K562 (cell line): ENCODE results near the gene ARHGAP42. TPM values are rescaled to one million over a fixed set of nuclear protein-coding genes. Genes with fewer than 3 reads are reported as not detected.

ENCODE experiments used
- ATAC-seq: fragments of 200-7000 bp; cut with Tn5 transposase; 3 replicates; pipeline ENCODE4 v1.9.1; 2020; ENCODE audit warnings: moderate library complexity
- BruUV-seq: library from RNA; stranded (reverse); fragments of 400-500 nt; replicated peaks from 2 replicates; lab custom pipeline; 2021; lab: Mats Ljungman, UMichigan
- CTCF ChIA-PET: fragments of 300-600 bp; formaldehyde crosslinking; extraction: SDS; loops from one replicate; lab custom pipeline; 2021; ENCODE audit warnings: low intra/inter-chr PET ratio; lab: Yijun Ruan, JAX
- POLR2A ChIA-PET: fragments of 300-600, 350-650 bp; sonication (Branson Sonifier 250); formaldehyde crosslinking; extraction: SDS; loops from one replicate; lab custom pipeline; 2021; ENCODE audit warnings: antibody characterized with exemption, inconsistent platforms; lab: Yijun Ruan, JAX
- DNase-seq, 4 experiments: peaks; one replicate each; pipeline versions ENCODE4 v3.0.0 to v3.0.0-alpha.2; 2011 to 2018; ENCODE audit warnings: low spot score in 3 of 4, mixed read lengths in 3 of 4; ENCODE audit errors: extremely low read depth in 1 of 4
- FAIRE-seq: peaks from 2 replicates; lab custom pipeline; 2011; peaks lifted over from hg19 to GRCh38; lab: Jason Lieb, UNC
- H2AFZ ChIP-seq: 2 replicates; pipeline ENCODE4 v1.6.0; 2011; ENCODE audit warnings: low read depth, low read length, control low read depth, inconsistent platforms
- H3K27ac ChIP-seq: fragments of 200-600 bp; 3 replicates; pipeline ENCODE4 v1.8.0; 2011; ENCODE audit warnings: low read depth, mild to moderate bottlenecking, control low read depth, inconsistent platforms, low read length, moderate library complexity, mixed read lengths; ENCODE audit errors: extremely low read depth
- H3K27me3 ChIP-seq, 2 experiments: fragments of 300-600 bp in 1 of 2; 2 replicates in 1 of 2; 3 replicates in 1 of 2; pipeline versions ENCODE4 v1.6.0 to v1.8.0; 2011; ENCODE audit warnings: inconsistent platforms in 2 of 2, low read length in 2 of 2, mild to moderate bottlenecking in 1 of 2, mixed read lengths in 1 of 2, moderate library complexity in 1 of 2; ENCODE audit not compliant: control insufficient read depth in 2 of 2, insufficient read depth in 2 of 2
- H3K36me3 ChIP-seq: fragments of 300-600 bp; 3 replicates; pipeline ENCODE4 v1.8.0; 2011; ENCODE audit warnings: mild to moderate bottlenecking, low read length, inconsistent platforms; ENCODE audit not compliant: control insufficient read depth, insufficient read depth
- H3K4me1 ChIP-seq, 2 experiments: fragments of 200-600 bp in 1 of 2; replicated peaks in 1 of 2; 2 replicates in 1 of 2; 3 replicates in 1 of 2; pipeline versions ENCODE4 v1.5.1 to v1.8.0; 2011; ENCODE audit warnings: inconsistent platforms in 2 of 2, low read length in 2 of 2, mild to moderate bottlenecking in 1 of 2, mixed read lengths in 1 of 2, moderate library complexity in 1 of 2; ENCODE audit not compliant: control insufficient read depth in 2 of 2, insufficient read depth in 2 of 2
- H3K4me2 ChIP-seq: 2 replicates; pipeline ENCODE4 v1.6.1; 2011; ENCODE audit warnings: low read length, control low read depth, inconsistent platforms, mixed read lengths; ENCODE audit not compliant: insufficient read depth
- H3K4me3 ChIP-seq: fragments of 200-600 bp; sonication (generic), shearing (Covaris generic); 2 replicates; pipeline ENCODE4 v1.5.1; 2016; ENCODE audit warnings: control low read depth, inconsistent platforms
- H3K79me2 ChIP-seq: fragments of 200-600 bp; 3 replicates; pipeline ENCODE4 v1.8.0; 2011; ENCODE audit warnings: low read length, inconsistent platforms; ENCODE audit not compliant: control insufficient read depth, insufficient read depth
- H3K9ac ChIP-seq, 2 experiments: 2 replicates each; pipeline versions ENCODE4 v1.6.0 to v1.6.1; 2011; ENCODE audit warnings: low read depth in 2 of 2, low read length in 2 of 2, control low read depth in 1 of 2, inconsistent platforms in 1 of 2, mild to moderate bottlenecking in 1 of 2, mixed read lengths in 1 of 2; ENCODE audit not compliant: insufficient read depth in 1 of 2
- H3K9me1 ChIP-seq: one replicate; pipeline ENCODE4 v1.6.0; 2011; ENCODE audit warnings: inconsistent platforms, mild to moderate bottlenecking, low read length, moderate library complexity; ENCODE audit not compliant: control insufficient read depth, insufficient read depth
- H3K9me3 ChIP-seq: replicated peaks from 2 replicates; pipeline ENCODE4 v1.5.1; 2011; ENCODE audit warnings: low read depth, low read length, inconsistent platforms; ENCODE audit not compliant: control insufficient read depth, insufficient read depth
- H4K20me1 ChIP-seq: replicated peaks from 2 replicates; pipeline ENCODE4 v1.6.1; 2011; ENCODE audit warnings: low read length, inconsistent platforms, mixed read lengths; ENCODE audit not compliant: control insufficient read depth, insufficient read depth
- BHLHE40 ChIP-seq: IDR thresholded peaks from 2 replicates; pipeline ENCODE4 v1.6.1; 2011; ENCODE audit warnings: low read length, improper control_type of control experiment
- ELF1 ChIP-seq: fragments of 200-800 bp; sonication (Bioruptor generic); IDR thresholded peaks from 2 replicates; pipeline ENCODE4 v1.6.1; 2016; ENCODE audit warnings: missing genetic modification characterization, missing compliant biosample characterization
- EWSR1 ChIP-seq: fragments of 450-650 bp; IDR thresholded peaks from 2 replicates; pipeline ENCODE4 v1.6.1; 2018; ENCODE audit warnings: borderline replicate concordance, mild to moderate bottlenecking, low read depth, moderate library complexity; ENCODE audit not compliant: partially characterized antibody
- HES1 ChIP-seq: fragments of 450-650 bp; IDR thresholded peaks from 2 replicates; pipeline ENCODE4 v1.6.1; 2016; ENCODE audit warnings: low read depth, mild to moderate bottlenecking, moderate library complexity
- HIVEP1 ChIP-seq: fragments of 250-450 bp; sonication (Bioruptor Pico); IDR thresholded peaks from 2 replicates; pipeline ENCODE4 v1.4.0; 2020; ENCODE audit warnings: mild to moderate bottlenecking
- L3MBTL2 ChIP-seq: fragments of 450-650 bp; IDR thresholded peaks from 2 replicates; pipeline ENCODE4 v1.6.1; 2016; ENCODE audit warnings: mild to moderate bottlenecking, moderate library complexity
- POLR3G ChIP-seq: IDR thresholded peaks from 2 replicates; pipeline ENCODE4 v1.6.1; 2011; ENCODE audit not compliant: insufficient read length, insufficient replicate concordance; ENCODE audit errors: extremely low read depth
- PRPF4 ChIP-seq: fragments of 200-400 bp; formaldehyde crosslinking; IDR thresholded peaks from one replicate; pipeline ENCODE4 v1.6.1; 2017; ENCODE audit warnings: low read length, low read depth, mild to moderate bottlenecking; ENCODE audit not compliant: insufficient read depth, poor library complexity, severe bottlenecking
- SNIP1 ChIP-seq: fragments of 450-650 bp; IDR thresholded peaks from 2 replicates; pipeline ENCODE4 v1.7.1; 2017; ENCODE audit warnings: low read depth, mild to moderate bottlenecking
- ZSCAN29 ChIP-seq: fragments of 450-650 bp; IDR thresholded peaks from 2 replicates; pipeline ENCODE4 v1.6.1; 2017
- WGBS: fragments of 100-300 bp; shearing (Covaris generic); methylation state at CpG from one replicate; pipeline ENCODE4 v1.1.6; 2016; ENCODE audit warnings: low coverage, mixed read lengths; ENCODE audit not compliant: insufficient coverage; ENCODE audit errors: missing lambda C conversion rate; 5-methylcytosine and 5-hydroxymethylcytosine counted together
- in situ Hi-C: fragments of 300-500 bp; cut with MboI; formaldehyde crosslinking; loops from 4 replicates; pipeline ENCODE4 v1.15.0; 2018; ENCODE audit warnings: inconsistent platforms, mixed read lengths
- intact Hi-C: fragments of 100-400 bp; cut with micrococcal nuclease; formaldehyde crosslinking; loops from 2 replicates; pipeline ENCODE4 v1.14.2; 2022
- polyA plus RNA-seq, 8 experiments: library from polyadenylated mRNA; depleted of rRNA in 4 of 8; stranded (reverse) in 5 of 8; unstranded in 3 of 8; fragments of >200 nt; fragmentation: Nextera tagmentation in 2 of 8; fragmentation: Illumina TruSeq in 1 of 8; extraction: Ambion mirVana in 2 of 8; extraction: Trizol in 1 of 8; gene quantifications; 2 replicates each; pipeline versions ENCODE4 v1.2.1 to v1.2.3, GENCODE V29; 2011 to 2014; ENCODE audit warnings: inconsistent platforms in 1 of 8, missing spikeins in 1 of 8
- total RNA-seq, 7 experiments: library from RNA; depleted of rRNA in 6 of 7; stranded (reverse); fragments of >200 nt in 6 of 7; fragmentation: Illumina TruSeq in 2 of 7; extraction: Trizol in 2 of 7; gene quantifications; 2 replicates each; pipeline versions ENCODE4 v1.2.1 to v1.2.3, GENCODE V29; 2011 to 2021; ENCODE audit warnings: low replicate concordance in 1 of 7
- TF ChIP-seq, protein P1 (sequence below): fragments of 450-650 bp; formaldehyde crosslinking; conservative IDR thresholded peaks from 2 replicates; pipeline ENCODE4 v1.4.0; 2022; ENCODE audit warnings: mild to moderate bottlenecking, missing genetic modification characterization
- TF ChIP-seq, protein P2 (sequence below): sonication (generic); formaldehyde crosslinking; IDR thresholded peaks from 2 replicates; pipeline ENCODE4 v1.8.0; 2022; ENCODE audit warnings: mild to moderate bottlenecking, missing genetic modification reagents
- TF ChIP-seq, protein P3 (sequence below): fragments of 250-450 bp; sonication (Bioruptor Pico); IDR thresholded peaks from 2 replicates; pipeline ENCODE4 v1.5.1; 2021; ENCODE audit warnings: mild to moderate bottlenecking

The ARHGAP42 gene
- total and polyA plus RNA-seq, 9 of the 15 experiments (the other 6 are each of a cell fraction or from before 2014, with no cell fraction given): 0.95 to 6.1 (median 2.4) TPM

GRCh38 chr11:100865443-100866065 lies 178.5 kb downstream of the ARHGAP42 start:
- H3K9me1 ChIP-seq: no peaks in the 10 kb centered on the region
- FAIRE-seq (no peak), ATAC-seq (no peak), DNase-seq (peak in 1 of 4 experiments; percentile 21)
- peak overlapping the region; percentile 34; the same call in 2 of the 3 replicates for H3K27ac ChIP-seq
- no peaks in the 10 kb centered on the region for H3K79me2 ChIP-seq
- ChIA-PET CTCF (no interaction called here), POLR2A (interaction anchor here (1.6 kb wide), 1 partner anchor 12 kb away, joined by 4 read pairs; no protein-coding TSS in a partner anchor)
- BruUV-seq: no TSS peak
- no peaks in the 10 kb centered on the region; the same call in 1 of the 3 replicates for H3K36me3 ChIP-seq
- H2AFZ ChIP-seq: peak overlapping the region; percentile 72
- TF ChIP-seq ELF1 (no peak), SNIP1 (no peak), ZSCAN29 (no peak), HIVEP1 (no peak), HES1 (no peak), PRPF4 (no peak), POLR3G (no peak), L3MBTL2 (no peak), BHLHE40 (no peak), EWSR1 (no peak)
- TF ChIP-seq, protein P1, sequence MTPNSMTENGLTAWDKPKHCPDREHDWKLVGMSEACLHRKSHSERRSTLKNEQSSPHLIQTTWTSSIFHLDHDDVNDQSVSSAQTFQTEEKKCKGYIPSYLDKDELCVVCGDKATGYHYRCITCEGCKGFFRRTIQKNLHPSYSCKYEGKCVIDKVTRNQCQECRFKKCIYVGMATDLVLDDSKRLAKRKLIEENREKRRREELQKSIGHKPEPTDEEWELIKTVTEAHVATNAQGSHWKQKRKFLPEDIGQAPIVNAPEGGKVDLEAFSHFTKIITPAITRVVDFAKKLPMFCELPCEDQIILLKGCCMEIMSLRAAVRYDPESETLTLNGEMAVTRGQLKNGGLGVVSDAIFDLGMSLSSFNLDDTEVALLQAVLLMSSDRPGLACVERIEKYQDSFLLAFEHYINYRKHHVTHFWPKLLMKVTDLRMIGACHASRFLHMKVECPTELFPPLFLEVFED: no peak
- TF ChIP-seq, protein P2, sequence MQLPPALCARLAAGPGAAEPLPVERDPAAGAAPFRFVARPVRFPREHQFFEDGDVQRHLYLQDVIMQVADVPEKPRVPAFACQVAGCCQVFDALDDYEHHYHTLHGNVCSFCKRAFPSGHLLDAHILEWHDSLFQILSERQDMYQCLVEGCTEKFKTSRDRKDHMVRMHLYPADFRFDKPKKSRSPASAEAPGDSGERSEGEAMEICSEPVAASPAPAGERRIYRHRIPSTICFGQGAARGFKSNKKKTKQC (CRISPR knock-in tag): no peak
- TF ChIP-seq, protein P3, sequence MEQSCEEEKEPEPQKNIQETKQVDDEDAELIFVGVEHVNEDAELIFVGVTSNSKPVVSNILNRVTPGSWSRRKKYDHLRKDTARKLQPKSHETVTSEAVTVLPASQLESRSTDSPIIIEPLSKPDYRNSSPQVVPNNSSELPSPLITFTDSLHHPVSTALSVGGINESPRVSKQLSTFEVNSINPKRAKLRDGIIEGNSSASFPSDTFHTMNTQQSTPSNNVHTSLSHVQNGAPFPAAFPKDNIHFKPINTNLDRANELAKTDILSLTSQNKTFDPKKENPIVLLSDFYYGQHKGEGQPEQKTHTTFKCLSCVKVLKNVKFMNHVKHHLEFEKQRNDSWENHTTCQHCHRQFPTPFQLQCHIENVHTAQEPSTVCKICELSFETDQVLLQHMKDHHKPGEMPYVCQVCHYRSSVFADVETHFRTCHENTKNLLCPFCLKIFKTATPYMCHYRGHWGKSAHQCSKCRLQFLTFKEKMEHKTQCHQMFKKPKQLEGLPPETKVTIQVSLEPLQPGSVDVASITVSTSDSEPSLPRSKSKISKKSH (CRISPR knock-in tag): no peak
- peaks cover 2% of the 10 kb centered on the region; the same call in 1 of the 2 replicates for H3K9me3 ChIP-seq
- H3K9ac ChIP-seq: no peak overlapping the region
- no peaks in the 10 kb centered on the region for H4K20me1 ChIP-seq
- peak overlapping the region; percentile 17; the same call in 1 of the 2 replicates for H3K4me2 ChIP-seq
- in situ Hi-C loops (no loop called here), intact Hi-C loops (no loop called here)
- no peaks in the 10 kb centered on the region for H3K27me3 ChIP-seq
- H3K4me3 ChIP-seq: no peak overlapping the region
- peaks cover 0 to 27% of the 10 kb centered on the region in 2 experiments; a peak in 2 of 5 replicates for H3K4me1 ChIP-seq
- WGBS: 15% methylated on average over 4 of the region's 4 CpGs
